ENCODE measurements around the gene PDGFRB.
"Not testable (repeated sequence)": the region's sequence is repeated elsewhere in the genome, so short reads cannot be mapped to it uniquely, and the experiment has no call there.

Gene PDGFRB

GRCh38 chr5:150112201-150113046, 43.2 kb downstream of the PDGFRB start:
- no peak for DNase-seq

DNA sequence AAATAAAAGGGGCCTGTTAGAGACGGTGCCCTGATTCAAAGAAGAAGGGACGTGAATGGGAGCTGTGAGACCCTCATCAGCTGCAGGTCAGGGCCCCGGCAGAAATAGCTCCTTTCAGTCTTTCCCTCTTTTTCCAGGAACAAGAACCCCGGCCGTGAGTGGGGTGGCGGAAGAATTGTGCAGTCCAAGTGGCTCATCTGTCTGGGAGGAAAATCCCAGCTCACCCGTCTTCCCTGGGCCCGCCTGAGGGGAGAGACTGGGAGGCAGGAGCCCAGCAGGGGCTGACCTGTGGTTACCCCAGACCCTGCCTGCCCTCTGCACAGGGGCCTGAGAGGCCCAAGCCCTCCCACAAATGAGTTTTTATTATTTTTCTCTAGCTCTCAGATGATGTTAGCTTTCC, 44.5 kb downstream of the PDGFRB start:
- no peak for DNase-seq

DNA sequence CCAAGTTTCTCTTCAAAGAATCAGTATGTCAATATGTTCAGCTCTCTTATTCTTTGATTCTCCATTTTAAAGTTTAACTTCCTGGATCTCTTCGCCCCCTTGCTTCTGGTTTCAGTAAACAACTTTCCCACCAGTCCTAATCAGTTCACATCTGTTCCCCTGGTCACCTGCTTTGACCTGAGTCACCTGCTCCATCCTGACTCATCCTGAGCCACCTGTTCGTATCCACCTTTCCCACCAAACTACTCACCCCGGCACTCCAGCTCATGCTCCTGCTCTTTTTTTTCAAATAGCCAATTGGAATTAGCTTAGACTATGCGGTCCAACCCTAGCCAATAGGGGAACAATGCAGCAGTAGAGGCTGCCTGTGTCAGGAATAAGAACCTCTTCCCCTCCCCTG, 45.7 kb downstream of the PDGFRB start:
- no peak for DNase-seq

DNA sequence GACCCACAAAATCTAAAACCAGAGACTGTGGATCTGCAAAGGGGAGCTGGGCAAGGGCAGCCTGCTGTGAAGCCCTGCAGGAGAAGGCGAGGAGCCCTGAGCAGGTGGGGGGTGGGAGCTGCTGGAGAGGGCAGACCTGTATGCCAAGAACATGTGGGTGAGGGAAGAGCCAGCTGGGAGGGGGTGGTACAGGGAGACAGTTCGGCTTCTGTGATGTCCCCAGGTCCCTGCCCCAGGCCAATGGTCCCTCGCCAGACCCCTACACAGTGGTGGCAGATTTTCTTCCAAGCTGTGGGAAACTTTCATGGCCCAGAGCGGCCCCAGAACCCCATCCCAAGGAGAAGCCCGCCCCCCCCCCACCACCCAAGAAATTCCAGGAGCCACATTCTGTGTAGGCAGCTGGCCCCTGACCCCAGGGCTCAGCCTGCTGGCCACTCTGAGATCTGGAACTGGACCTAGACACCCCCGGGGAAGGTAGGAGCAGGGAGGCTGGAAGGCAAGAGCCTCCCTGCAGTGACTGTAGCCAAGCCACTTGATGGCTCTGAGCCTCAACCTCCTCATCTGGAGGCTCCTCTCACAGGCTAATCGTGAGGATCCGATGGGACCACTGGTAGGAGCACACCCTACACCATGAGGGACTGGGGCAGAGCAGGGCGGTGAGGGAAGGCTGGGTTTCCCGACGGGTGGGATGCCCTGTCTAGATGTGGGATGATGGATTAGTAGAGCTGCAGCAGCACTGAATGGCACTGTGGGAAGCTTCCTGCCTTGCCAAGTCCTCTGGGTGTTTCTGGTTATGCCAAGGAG, 46.7 kb downstream of the PDGFRB start:
- DNase-seq: no peak

- DNase-seq: no peak
These were observed 47.7 kb downstream of the PDGFRB start for GRCh38 chr5:150107909-150108447.

GRCh38 chr5:150106674-150107426, 48.8 kb downstream of the PDGFRB start:
- DNase-seq: no peak

GRCh38 chr5:150105928-150106615, 49.6 kb downstream of the PDGFRB start:
- DNase-seq: no peak

DNA sequence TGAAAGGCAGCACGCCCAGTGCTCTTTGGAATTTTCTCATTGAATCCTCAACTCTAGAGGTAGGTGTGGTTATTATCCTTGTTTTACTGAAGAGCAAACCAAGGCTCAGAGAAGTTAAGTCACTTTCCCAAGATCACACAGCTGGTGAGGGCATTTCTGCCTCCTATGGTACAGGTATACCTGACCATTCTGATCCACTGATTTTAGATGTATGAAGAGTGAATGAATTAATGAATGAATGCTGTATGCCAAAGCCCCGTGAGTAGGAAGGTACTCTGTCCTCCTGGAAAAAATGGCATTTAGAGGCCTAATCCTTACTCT, 51.1 kb downstream of the PDGFRB start:
- no peak for DNase-seq

- no peak for DNase-seq
These were observed 51.7 kb downstream of the PDGFRB start for GRCh38 chr5:150103678-150104549.

GRCh38 chr5:150101023-150101422, 54.6 kb downstream of the PDGFRB start:
- no peak for DNase-seq

- no peak for DNase-seq
These were observed 58.5 kb downstream of the PDGFRB start for GRCh38 chr5:150097152-150097551.

GRCh38 chr5:150092159-150092787, 63.4 kb downstream of the PDGFRB start:
- DNase-seq: no peak

- DNase-seq: no peak
These were observed 69.5 kb downstream of the PDGFRB start, which contains the start of gene CSF1R for GRCh38 chr5:150085950-150086715. TSS of gene CSF1R (minus strand) at chr5:150086554. CDS start at chr5:150086427, 127 bp downstream.

DNA sequence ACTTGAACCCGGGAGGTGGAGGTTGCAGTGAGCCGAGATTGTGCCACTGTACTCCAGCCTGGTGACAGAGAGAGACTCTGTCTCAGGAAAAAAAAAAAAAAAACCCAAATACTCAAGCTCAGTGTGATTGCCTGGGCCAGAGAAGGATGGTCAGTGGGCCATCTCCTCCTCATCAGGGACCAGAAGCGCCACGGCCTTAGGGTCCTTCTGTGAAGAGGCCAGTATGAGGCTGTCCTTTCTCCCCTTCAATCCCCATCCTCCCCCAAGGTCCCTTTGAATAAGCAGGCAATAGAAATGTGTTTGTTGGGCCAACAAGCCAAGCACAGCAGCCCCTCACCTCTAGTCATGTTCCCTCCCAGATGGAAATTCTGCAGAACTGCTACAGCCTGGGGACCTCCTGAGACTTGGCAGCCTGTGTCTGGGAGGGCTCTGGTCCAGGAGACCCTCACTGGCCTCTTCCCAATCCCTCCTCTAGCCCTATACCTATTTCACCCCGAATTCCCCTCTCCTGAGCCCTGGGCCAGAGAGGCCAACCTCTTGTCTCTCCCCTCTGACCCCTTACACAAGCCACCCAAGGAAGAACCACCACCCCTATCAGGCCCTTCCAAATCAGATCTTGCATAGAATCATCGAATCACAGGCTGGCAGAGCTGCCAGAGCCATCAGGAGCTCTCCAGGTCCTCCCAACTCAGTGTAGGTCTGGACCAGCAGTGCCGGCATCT, 70.3 kb downstream of the PDGFRB start:
- DNase-seq: no peak

GRCh38 chr5:150084754-150085153, 70.9 kb downstream of the PDGFRB start:
- DNase-seq: not testable (repeated sequence)

GRCh38 chr5:150082889-150083288, 72.8 kb downstream of the PDGFRB start:
- DNase-seq: no peak

- no peak for DNase-seq
These were observed 73.3 kb downstream of the PDGFRB start for GRCh38 chr5:150082374-150082773.

DNA sequence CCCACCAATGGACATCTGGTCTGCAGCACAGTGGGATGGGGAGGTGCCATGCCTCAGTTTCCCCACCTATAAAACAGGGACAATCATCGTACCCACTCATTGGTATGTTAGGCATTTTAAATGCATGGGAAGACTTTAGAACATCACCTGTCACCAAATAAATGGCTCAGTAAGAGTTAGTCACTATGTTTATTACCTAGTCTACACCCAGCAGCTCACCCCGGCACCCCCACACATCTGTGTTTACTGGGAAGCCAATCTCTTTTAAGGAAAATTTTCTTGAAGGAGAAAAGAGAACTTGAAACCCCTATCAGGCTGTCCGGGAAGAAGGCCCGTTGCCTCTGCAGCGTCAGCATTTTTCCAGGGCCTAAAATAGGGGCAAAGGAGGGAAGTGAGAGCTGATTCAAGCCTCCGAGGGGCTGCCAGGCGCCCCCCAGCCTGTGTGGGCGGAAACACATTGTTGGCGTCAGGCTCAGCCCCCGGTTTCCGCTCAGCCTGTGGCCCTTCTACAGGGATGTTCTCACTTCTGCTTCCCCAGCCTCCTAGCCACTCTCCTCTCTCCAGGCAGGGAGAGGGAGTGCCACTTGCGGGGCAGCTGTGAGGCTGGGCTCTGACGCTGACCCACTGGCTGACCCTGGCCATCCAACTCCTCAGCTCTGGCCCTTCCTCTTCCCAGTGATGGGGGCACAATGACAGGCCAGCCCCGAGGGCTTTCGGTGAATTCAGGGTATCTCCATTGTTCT, 73.9 kb downstream of the PDGFRB start:
- DNase-seq: no peak
